ENCODE results near the gene CNGB1.
"Not testable (repeated sequence)": the region's sequence is repeated elsewhere in the genome, so short reads cannot be mapped to it uniquely, and the experiment has no call there.

Gene CNGB1

DNA sequence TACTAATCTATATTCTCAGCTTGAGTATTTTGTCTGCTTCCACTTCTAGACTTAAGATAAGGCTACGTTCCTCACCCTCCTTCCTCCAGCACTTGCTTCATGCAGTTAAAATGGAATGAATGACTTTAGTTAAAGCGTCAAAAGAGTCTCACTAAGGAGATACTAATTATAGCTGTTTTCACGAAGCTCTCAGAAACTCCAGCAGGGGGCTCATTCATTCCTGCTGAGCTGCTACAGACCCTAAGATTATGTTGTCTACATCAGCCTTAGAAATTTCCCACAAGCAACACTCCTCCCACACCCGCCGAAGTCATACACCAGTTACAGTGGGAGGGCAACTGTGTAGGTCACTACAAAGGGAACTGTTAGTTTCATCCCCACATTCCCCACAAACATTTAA is 111.6 kb downstream of the CNGB1 start:
- Histone ChIP-seq H3K9ac (ENCODE audit: low read length) (no peak overlapping the region), H3K4me3 (ENCODE audit: low read length) (no peak overlapping the region), H3K36me3 (ENCODE audit: control insufficient read depth, insufficient read depth, low read length) (no peaks in the 10 kb centered on the region), H3K27ac (ENCODE audit: low read depth, low read length) (no peak overlapping the region), H3K4me1 (ENCODE audit: control insufficient read depth, insufficient read depth, low read length) (no peaks in the 10 kb centered on the region), H3K27me3 (ENCODE audit: control insufficient read depth, insufficient read depth, low read length) (no peaks in the 10 kb centered on the region)

DNA sequence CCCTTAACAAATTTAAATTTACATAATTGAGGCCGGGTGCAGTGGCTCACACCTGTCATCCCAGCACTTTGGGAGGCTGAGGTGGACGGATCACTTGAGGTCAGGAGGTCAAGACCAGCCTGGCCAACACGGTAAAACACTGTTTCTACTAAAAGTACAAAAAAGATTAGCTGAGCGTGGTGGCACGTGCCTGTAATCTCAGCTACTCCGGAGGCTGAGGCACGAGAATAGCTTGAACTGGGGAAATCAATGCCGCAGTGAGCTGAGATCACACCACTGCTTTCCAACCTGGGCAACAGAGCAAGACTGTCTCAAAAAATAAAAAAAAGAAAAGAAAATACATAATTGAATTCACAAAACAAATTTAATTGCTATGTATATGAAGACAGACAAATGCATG is 112.3 kb downstream of the CNGB1 start:
- no peak overlapping the region for H3K27ac ChIP-seq (ENCODE audit: low read depth, low read length)
- no peak overlapping the region for H3K4me3 ChIP-seq (ENCODE audit: low read length)
- H3K4me1 ChIP-seq (ENCODE audit: control insufficient read depth, insufficient read depth, low read length), result no peaks in the 10 kb centered on the region
- no peaks in the 10 kb centered on the region for H3K27me3 ChIP-seq (ENCODE audit: control insufficient read depth, insufficient read depth, low read length)
- H3K36me3 ChIP-seq (ENCODE audit: control insufficient read depth, insufficient read depth, low read length), result no peaks in the 10 kb centered on the region
- H3K9ac ChIP-seq (ENCODE audit: low read length), result no peak overlapping the region

DNA sequence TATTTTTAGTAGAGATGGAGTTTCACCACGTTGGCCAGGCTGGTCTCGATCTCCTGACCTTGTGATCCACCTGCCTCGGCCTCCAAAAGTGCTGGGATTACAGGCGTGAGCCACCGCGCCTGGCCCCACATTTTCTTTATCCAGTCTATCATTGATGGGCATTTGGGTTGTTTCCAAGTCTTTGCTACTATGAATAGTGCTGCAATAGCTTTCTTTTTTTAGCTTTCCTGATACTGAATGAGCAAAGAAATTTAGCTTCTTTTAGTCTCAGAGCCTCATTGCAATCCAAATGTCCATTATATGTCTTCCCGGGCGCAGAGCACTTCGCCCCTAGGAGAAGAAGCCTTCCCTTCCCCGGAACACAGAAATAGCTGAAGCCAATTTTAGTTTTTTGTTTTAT is 112.9 kb downstream of the CNGB1 start:
- not testable (repeated sequence) for H3K27me3 ChIP-seq (ENCODE audit: control insufficient read depth, insufficient read depth, low read length); H3K4me3 ChIP-seq (ENCODE audit: low read length); H3K27ac ChIP-seq (ENCODE audit: low read depth, low read length); H3K36me3 ChIP-seq (ENCODE audit: control insufficient read depth, insufficient read depth, low read length); H3K4me1 ChIP-seq (ENCODE audit: control insufficient read depth, insufficient read depth, low read length); H3K9ac ChIP-seq (ENCODE audit: low read length)

- H3K27ac ChIP-seq (ENCODE audit: low read depth, low read length), result no peak overlapping the region
- H3K4me1 ChIP-seq (ENCODE audit: control insufficient read depth, insufficient read depth, low read length), result no peaks in the 10 kb centered on the region
- H3K9ac ChIP-seq (ENCODE audit: low read length), result no peak overlapping the region
- H3K36me3 ChIP-seq (ENCODE audit: control insufficient read depth, insufficient read depth, low read length), result no peaks in the 10 kb centered on the region
- H3K4me3 ChIP-seq (ENCODE audit: low read length), result no peak overlapping the region
- H3K27me3 ChIP-seq (ENCODE audit: control insufficient read depth, insufficient read depth, low read length), result no peaks in the 10 kb centered on the region
These were observed 115.7 kb downstream of the CNGB1 start for GRCh38 chr16:57855188-57855587.

DNA sequence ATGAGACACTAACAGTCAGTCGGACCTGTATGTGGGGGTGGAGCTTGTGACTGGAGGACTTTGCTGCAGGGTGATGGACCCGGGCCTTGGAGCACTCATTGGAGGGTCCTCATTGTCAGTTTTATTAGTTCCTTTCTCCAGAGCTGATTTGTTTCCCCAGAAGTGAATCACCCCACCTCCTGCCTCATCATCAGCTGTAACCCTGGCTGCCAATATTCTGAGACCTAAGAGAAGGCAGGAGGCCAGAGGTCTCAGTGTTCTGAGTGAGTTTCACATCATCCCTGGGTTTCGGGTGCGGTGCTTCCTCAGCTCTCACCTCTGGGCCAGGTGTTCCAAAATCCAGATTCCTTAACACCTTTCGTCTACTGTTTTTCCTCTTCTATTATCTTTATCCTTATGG is 118.7 kb downstream of the CNGB1 start:
- Histone ChIP-seq H3K27ac (ENCODE audit: low read depth, low read length) (no peak overlapping the region), H3K4me1 (ENCODE audit: control insufficient read depth, insufficient read depth, low read length) (no peaks in the 10 kb centered on the region), H3K9ac (ENCODE audit: low read length) (no peak overlapping the region), H3K36me3 (ENCODE audit: control insufficient read depth, insufficient read depth, low read length) (no peaks in the 10 kb centered on the region), H3K27me3 (ENCODE audit: control insufficient read depth, insufficient read depth, low read length) (no peaks in the 10 kb centered on the region), H3K4me3 (ENCODE audit: low read length) (no peak overlapping the region)

DNA sequence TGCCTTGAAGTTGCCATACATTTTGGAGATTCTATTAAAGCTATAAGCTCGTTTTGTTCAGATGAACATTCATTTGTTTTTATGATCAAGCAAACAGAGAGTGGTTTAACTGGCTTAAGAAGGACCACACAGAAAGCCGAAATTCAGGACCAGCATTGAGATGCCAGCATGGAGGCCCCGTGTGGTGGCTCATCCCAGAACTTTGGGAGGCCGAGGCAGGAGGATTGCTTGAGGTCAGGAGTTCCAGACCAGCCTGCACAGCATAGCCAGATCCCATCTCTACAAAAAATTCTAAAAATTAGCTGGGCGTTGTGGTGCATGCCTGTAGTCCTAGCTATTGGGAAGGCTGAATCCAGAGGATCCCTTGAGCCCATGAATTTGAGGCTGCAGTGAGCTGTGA is 122.7 kb downstream of the CNGB1 start:
- no peak overlapping the region for H3K9ac ChIP-seq (ENCODE audit: low read length)
- H3K4me1 ChIP-seq (ENCODE audit: control insufficient read depth, insufficient read depth, low read length), result no peaks in the 10 kb centered on the region
- H3K27me3 ChIP-seq (ENCODE audit: control insufficient read depth, insufficient read depth, low read length), result no peaks in the 10 kb centered on the region
- H3K4me3 ChIP-seq (ENCODE audit: low read length), result no peak overlapping the region
- no peak overlapping the region for H3K27ac ChIP-seq (ENCODE audit: low read depth, low read length)
- no peaks in the 10 kb centered on the region for H3K36me3 ChIP-seq (ENCODE audit: control insufficient read depth, insufficient read depth, low read length)

DNA sequence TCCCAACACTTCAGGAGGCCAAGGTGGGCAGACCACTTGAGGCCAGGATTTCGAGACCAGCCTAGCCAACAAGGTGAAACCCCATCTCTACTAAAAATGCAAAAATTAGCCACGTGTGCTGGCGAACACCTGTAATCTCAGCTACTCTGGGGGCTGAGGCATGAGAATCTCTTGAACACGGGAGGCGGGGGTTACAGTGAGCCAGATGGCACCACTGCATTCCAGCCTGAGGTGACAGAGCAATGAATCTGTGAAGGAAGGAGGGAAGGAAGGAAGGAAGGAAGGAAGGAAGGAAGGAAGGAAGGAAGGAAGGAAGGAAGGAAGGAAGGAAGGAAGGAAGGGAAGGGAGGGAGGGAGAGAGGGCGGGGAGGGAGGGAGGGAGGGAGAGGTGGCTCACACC is 124.0 kb downstream of the CNGB1 start:
- not testable (repeated sequence) for H3K36me3 ChIP-seq (ENCODE audit: control insufficient read depth, insufficient read depth, low read length); H3K27me3 ChIP-seq (ENCODE audit: control insufficient read depth, insufficient read depth, low read length); H3K4me3 ChIP-seq (ENCODE audit: low read length); H3K4me1 ChIP-seq (ENCODE audit: control insufficient read depth, insufficient read depth, low read length); H3K9ac ChIP-seq (ENCODE audit: low read length); H3K27ac ChIP-seq (ENCODE audit: low read depth, low read length)

DNA sequence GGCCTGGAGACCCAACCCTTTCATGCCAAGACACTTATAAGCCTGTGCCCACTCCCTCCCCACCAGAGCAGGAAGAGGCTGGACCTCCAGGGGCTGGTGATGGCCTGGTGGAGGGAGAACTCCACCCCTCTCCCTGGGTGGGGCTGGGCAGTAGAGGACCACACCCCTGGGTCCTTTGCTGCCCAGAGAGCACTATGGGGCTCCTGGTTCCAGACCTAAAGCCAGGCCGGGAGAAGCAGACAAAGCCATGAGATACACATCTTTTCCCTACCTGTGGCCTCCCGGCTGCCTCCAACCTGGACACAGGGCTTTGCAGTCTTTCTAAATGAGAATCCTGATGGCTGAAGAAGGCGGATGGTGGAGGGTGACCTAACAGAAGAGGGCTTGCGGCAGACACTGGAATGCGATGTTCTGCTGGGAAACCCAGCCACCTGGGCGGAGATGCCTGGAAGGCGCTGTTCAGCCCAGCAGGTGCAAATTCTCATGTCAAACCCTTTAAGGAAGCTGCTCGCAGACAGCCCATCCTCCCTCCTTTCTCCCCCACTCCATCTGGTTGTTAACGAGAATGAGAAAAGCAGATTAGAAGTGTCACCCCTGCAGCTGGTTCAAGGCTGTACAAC is 124.7 kb downstream of the CNGB1 start:
- Histone ChIP-seq H3K27me3 (ENCODE audit: control insufficient read depth, insufficient read depth, low read length) (no peaks in the 10 kb centered on the region), H3K9ac (ENCODE audit: low read length) (no peak overlapping the region), H3K4me1 (ENCODE audit: control insufficient read depth, insufficient read depth, low read length) (no peaks in the 10 kb centered on the region), H3K4me3 (ENCODE audit: low read length) (no peak overlapping the region), H3K36me3 (ENCODE audit: control insufficient read depth, insufficient read depth, low read length) (no peaks in the 10 kb centered on the region), H3K27ac (ENCODE audit: low read depth, low read length) (no peak overlapping the region)

GRCh38 chr16:57845115-57845514 is 125.8 kb downstream of the CNGB1 start:
- no peaks in the 10 kb centered on the region for H3K36me3 ChIP-seq (ENCODE audit: control insufficient read depth, insufficient read depth, low read length)
- no peaks in the 10 kb centered on the region for H3K27me3 ChIP-seq (ENCODE audit: control insufficient read depth, insufficient read depth, low read length)
- no peak overlapping the region for H3K27ac ChIP-seq (ENCODE audit: low read depth, low read length)
- no peak overlapping the region for H3K4me3 ChIP-seq (ENCODE audit: low read length)
- H3K4me1 ChIP-seq (ENCODE audit: control insufficient read depth, insufficient read depth, low read length), result no peaks in the 10 kb centered on the region
- H3K9ac ChIP-seq (ENCODE audit: low read length), result no peak overlapping the region

- Histone ChIP-seq H3K27ac (ENCODE audit: low read depth, low read length) (no peak overlapping the region), H3K9ac (ENCODE audit: low read length) (no peak overlapping the region), H3K4me3 (ENCODE audit: low read length) (no peak overlapping the region), H3K27me3 (ENCODE audit: control insufficient read depth, insufficient read depth, low read length) (no peaks in the 10 kb centered on the region), H3K4me1 (ENCODE audit: control insufficient read depth, insufficient read depth, low read length) (no peaks in the 10 kb centered on the region), H3K36me3 (ENCODE audit: control insufficient read depth, insufficient read depth, low read length) (no peaks in the 10 kb centered on the region)
These were observed 126.4 kb downstream of the CNGB1 start for GRCh38 chr16:57844416-57845030.

GRCh38 chr16:57843400-57843799 is 127.5 kb downstream of the CNGB1 start:
- Histone ChIP-seq H3K27ac (ENCODE audit: low read depth, low read length) (no peak overlapping the region), H3K27me3 (ENCODE audit: control insufficient read depth, insufficient read depth, low read length) (no peaks in the 10 kb centered on the region), H3K4me3 (ENCODE audit: low read length) (no peak overlapping the region), H3K9ac (ENCODE audit: low read length) (no peak overlapping the region), H3K36me3 (ENCODE audit: control insufficient read depth, insufficient read depth, low read length) (no peaks in the 10 kb centered on the region), H3K4me1 (ENCODE audit: control insufficient read depth, insufficient read depth, low read length) (no peaks in the 10 kb centered on the region)

DNA sequence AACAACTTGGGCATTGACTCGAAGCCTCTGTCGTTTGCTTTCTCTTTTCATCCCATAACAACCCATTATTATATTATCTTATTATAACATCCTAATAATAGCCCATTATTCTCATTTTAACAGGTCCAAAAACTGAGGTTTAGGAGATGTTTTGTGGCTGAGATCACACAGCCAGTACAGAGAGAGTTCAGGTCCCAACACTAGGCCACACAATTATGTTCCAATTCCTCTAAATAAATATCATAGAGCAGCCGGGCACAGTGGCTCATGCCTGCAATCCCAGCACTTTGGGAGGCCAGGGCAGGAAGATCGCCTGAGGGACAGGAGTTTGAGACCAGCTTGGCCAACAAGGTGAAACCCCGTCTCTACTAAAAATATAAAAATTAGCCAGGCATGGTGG is 128.3 kb downstream of the CNGB1 start:
- no peaks in the 10 kb centered on the region for H3K36me3 ChIP-seq (ENCODE audit: control insufficient read depth, insufficient read depth, low read length)
- no peak overlapping the region for H3K9ac ChIP-seq (ENCODE audit: low read length)
- H3K27ac ChIP-seq (ENCODE audit: low read depth, low read length), result no peak overlapping the region
- H3K4me1 ChIP-seq (ENCODE audit: control insufficient read depth, insufficient read depth, low read length), result no peaks in the 10 kb centered on the region
- H3K27me3 ChIP-seq (ENCODE audit: control insufficient read depth, insufficient read depth, low read length), result no peaks in the 10 kb centered on the region
- no peak overlapping the region for H3K4me3 ChIP-seq (ENCODE audit: low read length)

- no peaks in the 10 kb centered on the region for H3K27me3 ChIP-seq (ENCODE audit: control insufficient read depth, insufficient read depth, low read length)
- no peaks in the 10 kb centered on the region for H3K4me1 ChIP-seq (ENCODE audit: control insufficient read depth, insufficient read depth, low read length)
- no peak overlapping the region for H3K9ac ChIP-seq (ENCODE audit: low read length)
- H3K27ac ChIP-seq (ENCODE audit: low read depth, low read length), result no peak overlapping the region
- no peaks in the 10 kb centered on the region for H3K36me3 ChIP-seq (ENCODE audit: control insufficient read depth, insufficient read depth, low read length)
- H3K4me3 ChIP-seq (ENCODE audit: low read length), result no peak overlapping the region
These were observed 130.1 kb downstream of the CNGB1 start for GRCh38 chr16:57840833-57841232.

Data from rectal smooth muscle tissue (tissue), 1 donor.